Activated CD8-positive, alpha-beta memory T cell treated with anti-CD3 and anti-CD28 coated beads for 36 hours (primary cell): ENCODE results near the gene FOXD4L5. TPM values are rescaled to one million over a fixed set of nuclear protein-coding genes. Genes with fewer than 3 reads are reported as not detected.
"Not testable (repeated sequence)": the region's sequence is repeated elsewhere in the genome, so short reads cannot be mapped to it uniquely, and the experiment has no call there.

Experiments
- CTCF ChIA-PET: fragments of 350-600 bp; sonication (Branson Sonifier 250); formaldehyde crosslinking; loops from one replicate; lab custom pipeline; 2021; ENCODE audit warnings: antibody characterized with exemption; lab: Charles Lee
- POLR2A ChIA-PET: fragments of 350-600 bp; sonication (Branson Sonifier 250); formaldehyde crosslinking; loops from one replicate; lab custom pipeline; 2021; ENCODE audit warnings: antibody characterized with exemption; lab: Charles Lee
- total RNA-seq, 2 experiments: library from RNA; stranded (reverse); gene quantifications; one replicate each; pipeline ENCODE4 v1.2.3, GENCODE V29; 2021

Gene FOXD4L5
- under 1 TPM; 0.15 to 0.17 TPM for total RNA-seq

GRCh38 chr9:65285109-65285508 lies at the start of gene FOXD4L5:
Gene FOXD4L5 (minus strand): TSS chr9:65285209. CDS start chr9:65284377, 832 bp downstream.
- CTCF ChIA-PET, POLR2A ChIA-PET: not testable (repeated sequence)

- POLR2A ChIA-PET, CTCF ChIA-PET: not testable (repeated sequence)
Measured at GRCh38 chr9:65283943-65284342, 1.1 kb downstream of the FOXD4L5 start.

- POLR2A ChIA-PET, CTCF ChIA-PET: not testable (repeated sequence)
Measured at GRCh38 chr9:65282976-65283375, 2.0 kb downstream of the FOXD4L5 start.
